SH-SY5Y (cell line): ENCODE data around the gene SFXN1.

Source experiments
- GATA2 ChIP-seq: IDR thresholded peaks from 2 replicates; pipeline ENCODE4 v1.6.1; 2011; ENCODE audit warnings: mild to moderate bottlenecking, low read depth, low read length
- GATA3 ChIP-seq: IDR thresholded peaks from 2 replicates; pipeline ENCODE4 v1.6.1; 2011; ENCODE audit warnings: low read depth, mild to moderate bottlenecking, low read length, moderate library complexity

DNA sequence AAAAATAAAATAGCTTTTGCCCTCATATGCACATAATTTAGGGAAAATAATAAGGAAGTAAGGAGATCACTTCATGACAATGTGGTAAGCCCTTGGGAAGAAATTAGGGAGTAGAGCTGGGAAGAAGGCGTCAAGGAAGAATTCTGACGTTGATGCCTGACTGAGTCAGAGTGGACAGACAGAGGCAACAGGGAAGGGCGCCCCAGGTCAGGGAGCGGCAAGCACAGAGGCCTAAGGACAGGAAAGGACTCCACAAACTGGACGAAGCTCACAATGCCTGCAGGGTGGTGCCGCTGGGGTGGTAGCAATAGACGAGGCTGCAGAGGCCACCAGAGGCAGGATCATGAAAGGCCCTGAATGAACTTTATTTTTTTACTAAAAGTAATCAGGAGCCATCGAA is 42.0 kb upstream of the SFXN1 start:
- TF ChIP-seq GATA3 (no peak), GATA2 (no peak)
